IMR-90 (cell line): Measurements from ENCODE around the gene ADAM12.

ENCODE experiments used
- BHLHE40 ChIP-seq: fragments of 150-350 bp; IDR thresholded peaks from 2 replicates; pipeline ENCODE4 v1.6.1; 2016; ENCODE audit warnings: mild to moderate bottlenecking, low read depth, low read length
- CEBPB ChIP-seq: IDR thresholded peaks from 2 replicates; pipeline ENCODE4 v1.6.1; 2012; ENCODE audit warnings: low read depth, low read length, improper control_type of control experiment
- FOS ChIP-seq: fragments of 150-350 bp; IDR thresholded peaks from 2 replicates; pipeline ENCODE4 v1.6.1; 2016; ENCODE audit warnings: low read depth, low read length
- POLR2A ChIP-seq: IDR thresholded peaks from 2 replicates; pipeline ENCODE4 v1.6.1; 2012; ENCODE audit warnings: mild to moderate bottlenecking, low read depth, low read length
- RAD21 ChIP-seq: IDR thresholded peaks from 2 replicates; pipeline ENCODE4 v1.6.1; 2012; ENCODE audit warnings: low read length, improper control_type of control experiment
- RFX5 ChIP-seq: IDR thresholded peaks from 2 replicates; pipeline ENCODE4 v1.8.0; 2012; ENCODE audit warnings: low read depth, mild to moderate bottlenecking, low read length, moderate library complexity
- SMC3 ChIP-seq: fragments of 150-350 bp; IDR thresholded peaks from 2 replicates; pipeline ENCODE4 v1.6.1; 2016; ENCODE audit warnings: low read depth, mild to moderate bottlenecking, antibody characterized with exemption, low read length, moderate library complexity
- TF ChIP-seq, protein P1 (sequence below): conservative IDR thresholded peaks from 2 replicates; pipeline ENCODE4 v1.5.1; 2012; ENCODE audit warnings: mild to moderate bottlenecking, low read depth, low read length, improper control_type of control experiment

GRCh38 chr10:126230587-126230986, 157.7 kb downstream of the ADAM12 start:
- TF ChIP-seq, protein P1, sequence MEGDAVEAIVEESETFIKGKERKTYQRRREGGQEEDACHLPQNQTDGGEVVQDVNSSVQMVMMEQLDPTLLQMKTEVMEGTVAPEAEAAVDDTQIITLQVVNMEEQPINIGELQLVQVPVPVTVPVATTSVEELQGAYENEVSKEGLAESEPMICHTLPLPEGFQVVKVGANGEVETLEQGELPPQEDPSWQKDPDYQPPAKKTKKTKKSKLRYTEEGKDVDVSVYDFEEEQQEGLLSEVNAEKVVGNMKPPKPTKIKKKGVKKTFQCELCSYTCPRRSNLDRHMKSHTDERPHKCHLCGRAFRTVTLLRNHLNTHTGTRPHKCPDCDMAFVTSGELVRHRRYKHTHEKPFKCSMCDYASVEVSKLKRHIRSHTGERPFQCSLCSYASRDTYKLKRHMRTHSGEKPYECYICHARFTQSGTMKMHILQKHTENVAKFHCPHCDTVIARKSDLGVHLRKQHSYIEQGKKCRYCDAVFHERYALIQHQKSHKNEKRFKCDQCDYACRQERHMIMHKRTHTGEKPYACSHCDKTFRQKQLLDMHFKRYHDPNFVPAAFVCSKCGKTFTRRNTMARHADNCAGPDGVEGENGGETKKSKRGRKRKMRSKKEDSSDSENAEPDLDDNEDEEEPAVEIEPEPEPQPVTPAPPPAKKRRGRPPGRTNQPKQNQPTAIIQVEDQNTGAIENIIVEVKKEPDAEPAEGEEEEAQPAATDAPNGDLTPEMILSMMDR = no peak
- TF ChIP-seq RAD21 (no peak), RFX5 (no peak), CEBPB (no peak), SMC3 (no peak), FOS (no peak), POLR2A (no peak), BHLHE40 (no peak)
